Stimulated activated CD4-positive, alpha-beta T cell treated with anti-CD3 and anti-CD28 coated beads, Interleukin-4, amount 100 ng/mL, for 24 hours (primary cell): ENCODE results near the gene STK32C.
"Not testable (repeated sequence)": the region's sequence is repeated elsewhere in the genome, so short reads cannot be mapped to it uniquely, and the experiment has no call there.

ENCODE experiments used
- DNase-seq: peaks from one replicate; pipeline ENCODE4 v3.0.0-alpha.2; 2020

Gene STK32C

GRCh38 chr10:132337854-132338253, 30.1 kb upstream of the STK32C start:
- DNase-seq, result not testable (repeated sequence)

- DNase-seq, result no peak
Observed at GRCh38 chr10:132336919-132337407, 29.2 kb upstream of the STK32C start.

- no peak for DNase-seq
Observed at GRCh38 chr10:132336064-132336746, 28.5 kb upstream of the STK32C start.

GRCh38 chr10:132335189-132336063, 27.7 kb upstream of the STK32C start:
- DNase-seq, result no peak

GRCh38 chr10:132334631-132335188, 27.0 kb upstream of the STK32C start:
- DNase-seq, result no peak

- DNase-seq, result no peak
Observed at GRCh38 chr10:132333386-132333785, 25.6 kb upstream of the STK32C start.

- no peak for DNase-seq
Observed at GRCh38 chr10:132332433-132332754, 24.6 kb upstream of the STK32C start.

GRCh38 chr10:132331601-132332432, 24.1 kb upstream of the STK32C start, which contains the start of gene LRRC27:
Gene LRRC27 (plus strand): TSS chr10:132332193. CDS start chr10:132333525, 1,332 bp downstream.
- peak; percentile 98 for DNase-seq

GRCh38 chr10:132330486-132330833, 22.7 kb upstream of the STK32C start:
- no peak for DNase-seq

GRCh38 chr10:132329565-132330485, 22.1 kb upstream of the STK32C start:
- peak; percentile 38 for DNase-seq

- DNase-seq, result no peak
Observed at GRCh38 chr10:132328738-132329137, 21.0 kb upstream of the STK32C start.

GRCh38 chr10:132328106-132328505, 20.4 kb upstream of the STK32C start:
- no peak for DNase-seq

GRCh38 chr10:132326925-132327324, 19.2 kb upstream of the STK32C start:
- DNase-seq, result peak; percentile 71

GRCh38 chr10:132326344-132326889, 18.7 kb upstream of the STK32C start:
- no peak for DNase-seq

GRCh38 chr10:132324186-132324585, 16.4 kb upstream of the STK32C start:
- no peak for DNase-seq

- no peak for DNase-seq
Observed at GRCh38 chr10:132322586-132323048, 14.9 kb upstream of the STK32C start.

- no peak for DNase-seq
Observed at GRCh38 chr10:132321726-132322125, 14.0 kb upstream of the STK32C start.

GRCh38 chr10:132320654-132321469, 13.1 kb upstream of the STK32C start:
- no peak for DNase-seq

- DNase-seq, result peak; percentile 55
Observed at GRCh38 chr10:132319853-132320653, 12.3 kb upstream of the STK32C start.
